Fibroblast of lung (primary cell): ENCODE measurements around the gene SPTBN1. TPM values are rescaled to one million over a fixed set of nuclear protein-coding genes. Genes with fewer than 3 reads are reported as not detected.

ENCODE experiments used
- DNase-seq, 2 donors: peaks; one replicate each; pipeline versions ENCODE4 v3.0.0 to v3.0.0-alpha.2; 2010; ENCODE audit warnings: low read depth in 2 of 2
- H2AFZ ChIP-seq: 2 replicates; pipeline ENCODE4 v1.5.1; 2012; ENCODE audit warnings: low read length, control low read depth, inconsistent platforms
- H3K27ac ChIP-seq: 2 replicates; pipeline ENCODE4 v1.5.1; 2011; ENCODE audit warnings: low read length, control low read depth; ENCODE audit not compliant: insufficient read depth
- H3K27me3 ChIP-seq: 2 replicates; pipeline ENCODE4 v1.5.1; 2011; ENCODE audit warnings: mild to moderate bottlenecking, low read length; ENCODE audit not compliant: control insufficient read depth, insufficient read depth
- H3K36me3 ChIP-seq: 2 replicates; pipeline ENCODE4 v1.5.1; 2011; ENCODE audit warnings: low read length; ENCODE audit not compliant: control insufficient read depth, insufficient read depth
- H3K4me1 ChIP-seq: 2 replicates; pipeline ENCODE4 v1.5.1; 2011; ENCODE audit warnings: low read length; ENCODE audit not compliant: control insufficient read depth, insufficient read depth; ENCODE audit errors: extremely low read depth
- H3K4me2 ChIP-seq: 2 replicates; pipeline ENCODE4 v1.5.1; 2011; ENCODE audit warnings: low read length, control low read depth; ENCODE audit not compliant: insufficient read depth; ENCODE audit errors: extremely low read depth
- H3K4me3 ChIP-seq, 4 experiments: fragments of 200-600 bp in 1 of 4; sonication (generic) in 1 of 4; replicated peaks in 1 of 4; 2 replicates each; pipeline ENCODE4 v1.5.1; 2011 to 2016; ENCODE audit warnings: low read length in 4 of 4, low read depth in 3 of 4, mild to moderate bottlenecking in 3 of 4, control low read depth in 2 of 4, inconsistent platforms in 1 of 4, mixed read lengths in 1 of 4; ENCODE audit not compliant: insufficient read depth in 1 of 4; ENCODE audit errors: control extremely low read depth in 1 of 4
- H3K79me2 ChIP-seq: 2 replicates; pipeline ENCODE4 v1.5.1; 2012; ENCODE audit warnings: mild to moderate bottlenecking, low read length, inconsistent platforms; ENCODE audit not compliant: control insufficient read depth, insufficient read depth
- H3K9ac ChIP-seq: 2 replicates; pipeline ENCODE4 v1.5.1; 2011; ENCODE audit warnings: mild to moderate bottlenecking, low read length, control low read depth; ENCODE audit not compliant: insufficient read depth
- H3K9me3 ChIP-seq: 2 replicates; pipeline ENCODE4 v1.5.1; 2012; ENCODE audit warnings: low read depth, low read length; ENCODE audit not compliant: control insufficient read depth, insufficient read depth
- H4K20me1 ChIP-seq: 2 replicates; pipeline ENCODE4 v1.5.1; 2011; ENCODE audit warnings: low read length; ENCODE audit not compliant: control insufficient read depth, insufficient read depth; ENCODE audit errors: extremely low read depth
- CTCF ChIP-seq, 2 donors: IDR thresholded peaks in 1 of 2; conservative IDR thresholded peaks in 1 of 2; 1 replicate in 1 of 2; 2 replicates in 1 of 2; pipeline ENCODE4 v1.5.1; 2011 to 2012; ENCODE audit warnings: low read length in 2 of 2, control low read depth in 1 of 2, inconsistent platforms in 1 of 2, low read depth in 1 of 2, mild to moderate bottlenecking in 1 of 2
- EZH2 ChIP-seq: IDR thresholded peaks from 2 replicates; pipeline ENCODE4 v1.5.1; 2012; ENCODE audit warnings: low read length, control low read depth, mild to moderate bottlenecking; ENCODE audit errors: missing control alignments
- polyA minus RNA-seq: library from RNA; depleted of rRNA, polyadenylated mRNA; stranded (reverse); fragments of >200 nt; gene quantifications from 2 replicates; pipeline ENCODE4 v1.2.3, GENCODE V29; 2011; ENCODE audit warnings: low replicate concordance
- polyA plus RNA-seq, 2 donors: library from polyadenylated mRNA; depleted of rRNA in 1 of 2; stranded (reverse) in 1 of 2; unstranded in 1 of 2; fragments of >200 nt; gene quantifications; 2 replicates each; pipeline ENCODE4 v1.2.1, GENCODE V29; 2011 to 2012; ENCODE audit warnings: missing spikeins in 1 of 2
- total RNA-seq: library from RNA; depleted of rRNA; stranded (reverse); fragments of >200 nt; gene quantifications from 2 replicates; pipeline ENCODE4 v1.2.1, GENCODE V29; 2014

Gene SPTBN1
- 229 and 325 TPM in 2 replicates for total RNA-seq
- 112 and 123 TPM in 2 replicates for polyA plus RNA-seq
- polyA plus RNA-seq (2012), result 139 and 178 TPM in 2 replicates
- 262 and 389 TPM in 2 replicates for polyA minus RNA-seq

DNA sequence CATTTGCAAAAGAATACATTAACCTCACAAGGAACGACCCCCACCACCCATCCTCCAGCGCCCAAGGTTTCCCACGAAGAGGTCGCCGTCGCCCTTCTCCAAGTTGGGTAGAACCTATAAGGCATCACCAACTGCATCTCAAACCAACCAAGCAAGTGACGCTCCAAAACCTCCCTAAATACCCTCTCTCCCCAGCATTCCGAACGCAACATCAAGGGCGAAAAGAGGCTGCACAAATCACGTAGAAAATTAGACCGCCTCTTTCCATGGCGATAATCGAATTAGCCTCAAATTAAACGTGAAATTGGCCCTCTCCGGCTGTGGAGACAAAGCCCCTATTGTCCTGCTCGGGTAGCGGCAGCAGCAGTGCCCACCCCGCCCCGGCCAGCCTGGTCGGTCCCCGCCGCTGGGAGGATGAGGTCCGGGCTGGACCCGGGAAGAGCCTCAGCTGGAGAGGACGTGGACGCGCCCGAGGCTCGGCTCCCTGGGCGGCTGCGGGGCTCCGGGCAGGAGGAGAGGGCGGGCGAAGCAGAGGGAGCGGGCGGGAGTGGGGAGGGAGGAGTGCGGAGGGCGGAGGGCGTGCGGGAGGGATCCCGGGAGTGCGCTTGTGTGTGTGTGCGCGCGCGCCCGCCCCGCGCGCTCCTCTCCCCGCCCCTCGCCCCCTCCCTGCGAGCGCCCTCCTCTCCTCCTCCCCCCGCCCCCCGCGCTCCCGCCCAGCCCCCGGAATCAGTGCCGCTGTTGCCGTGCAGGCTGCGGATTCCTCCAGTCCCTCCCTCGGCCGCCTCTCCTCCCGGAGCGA, at the start of gene SPTBN1:
Gene SPTBN1 (plus strand): TSS at position 765 of the 799 bp plus-strand sequence. CDS start 70,092 bp downstream, outside the sequence.
- Histone ChIP-seq H3K27me3 (no peaks in the 10 kb centered on the region), H3K9ac (peak within 1 kb of the TSS; percentile 65), H3K4me1 (no peaks in the 10 kb centered on the region), H3K9me3 (no peaks in the 10 kb centered on the region), H3K27ac (peak within 1 kb of the TSS; percentile 70), H3K4me2 (peak within 1 kb of the TSS; percentile 92), H3K4me3 (peak within 1 kb of the TSS; percentile 80 to 89 (median 84)), H2AFZ (peak within 1 kb of the TSS; percentile 79), H3K79me2 (peaks cover 37% of the 10 kb centered on the region), H3K36me3 (no peaks in the 10 kb centered on the region), H4K20me1 (peaks cover 3% of the 10 kb centered on the region)
- peak; percentile 93 to 94 for DNase-seq
- TF ChIP-seq EZH2 (no peak), CTCF (conservative IDR thresholded peaks at IDR 0.05 in 1 of 2, IDR thresholded peaks at IDR 0.05 in 1 of 2; ENCODE audit: low read depth in 1 of 2, low read length in 2 of 2) (no peak)

GRCh38 chr2:54407693-54408092, 48.4 kb upstream of the SPTBN1 start:
- H3K27ac ChIP-seq, result no peak overlapping the region
- no peaks in the 10 kb centered on the region for H3K9me3 ChIP-seq
- H4K20me1 ChIP-seq, result no peaks in the 10 kb centered on the region
- H3K36me3 ChIP-seq, result no peaks in the 10 kb centered on the region
- no peak overlapping the region for H3K4me2 ChIP-seq
- H3K4me3 ChIP-seq, result no peak overlapping the region
- TF ChIP-seq EZH2 (no peak), CTCF (conservative IDR thresholded peaks at IDR 0.05 in 1 of 2, IDR thresholded peaks at IDR 0.05 in 1 of 2; ENCODE audit: low read depth in 1 of 2, low read length in 2 of 2) (no peak)
- no peaks in the 10 kb centered on the region for H3K79me2 ChIP-seq
- H3K9ac ChIP-seq, result no peak overlapping the region
- no peak overlapping the region for H2AFZ ChIP-seq
- DNase-seq, result peak in 1 of 2 donors; percentile 27
- H3K27me3 ChIP-seq, result no peaks in the 10 kb centered on the region
- peaks cover 7% of the 10 kb centered on the region for H3K4me1 ChIP-seq

DNA sequence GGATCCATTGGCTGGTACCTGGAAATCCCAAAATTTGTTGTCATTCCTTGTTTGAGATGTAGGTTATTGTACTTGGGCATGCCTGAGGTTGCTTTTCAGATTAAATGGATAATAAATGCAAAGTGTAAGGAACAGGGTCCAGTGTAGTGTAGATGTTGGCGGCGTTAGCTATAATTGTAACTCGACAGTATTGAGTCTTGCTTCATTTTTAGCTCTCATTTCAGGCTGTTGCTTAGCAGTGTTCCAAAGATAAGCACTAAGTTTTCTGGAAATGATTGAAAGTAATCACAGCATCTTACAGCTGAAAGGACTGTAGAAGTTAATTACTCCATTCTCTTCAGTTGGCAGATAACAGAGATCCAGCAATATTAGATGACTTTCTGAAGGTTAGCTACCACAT, 47.8 kb upstream of the SPTBN1 start:
- no peak for DNase-seq
- Histone ChIP-seq H3K4me3 (no peak overlapping the region), H3K79me2 (no peaks in the 10 kb centered on the region), H2AFZ (no peak overlapping the region), H4K20me1 (no peaks in the 10 kb centered on the region), H3K9ac (no peak overlapping the region), H3K4me1 (peaks cover 2% of the 10 kb centered on the region), H3K9me3 (no peaks in the 10 kb centered on the region), H3K4me2 (no peak overlapping the region), H3K27ac (no peak overlapping the region), H3K27me3 (no peaks in the 10 kb centered on the region), H3K36me3 (no peaks in the 10 kb centered on the region)
- TF ChIP-seq CTCF (conservative IDR thresholded peaks at IDR 0.05 in 1 of 2, IDR thresholded peaks at IDR 0.05 in 1 of 2; ENCODE audit: low read depth in 1 of 2, low read length in 2 of 2) (no peak), EZH2 (no peak)
